ENCODE results near the gene YRDC. TPM values are rescaled to one million over a fixed set of nuclear protein-coding genes. Genes with fewer than 3 reads are reported as not detected.
A peak's percentile ranks its signal among the peaks of the same experiment; 100 is the strongest.

The YRDC gene, protein sequence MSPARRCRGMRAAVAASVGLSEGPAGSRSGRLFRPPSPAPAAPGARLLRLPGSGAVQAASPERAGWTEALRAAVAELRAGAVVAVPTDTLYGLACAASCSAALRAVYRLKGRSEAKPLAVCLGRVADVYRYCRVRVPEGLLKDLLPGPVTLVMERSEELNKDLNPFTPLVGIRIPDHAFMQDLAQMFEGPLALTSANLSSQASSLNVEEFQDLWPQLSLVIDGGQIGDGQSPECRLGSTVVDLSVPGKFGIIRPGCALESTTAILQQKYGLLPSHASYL
- 1 to 10 TPM; 9.3 to 9.4 TPM for total RNA-seq
- polyA plus RNA-seq: 1 to 10 TPM; 4.4 to 9.8 TPM

DNA sequence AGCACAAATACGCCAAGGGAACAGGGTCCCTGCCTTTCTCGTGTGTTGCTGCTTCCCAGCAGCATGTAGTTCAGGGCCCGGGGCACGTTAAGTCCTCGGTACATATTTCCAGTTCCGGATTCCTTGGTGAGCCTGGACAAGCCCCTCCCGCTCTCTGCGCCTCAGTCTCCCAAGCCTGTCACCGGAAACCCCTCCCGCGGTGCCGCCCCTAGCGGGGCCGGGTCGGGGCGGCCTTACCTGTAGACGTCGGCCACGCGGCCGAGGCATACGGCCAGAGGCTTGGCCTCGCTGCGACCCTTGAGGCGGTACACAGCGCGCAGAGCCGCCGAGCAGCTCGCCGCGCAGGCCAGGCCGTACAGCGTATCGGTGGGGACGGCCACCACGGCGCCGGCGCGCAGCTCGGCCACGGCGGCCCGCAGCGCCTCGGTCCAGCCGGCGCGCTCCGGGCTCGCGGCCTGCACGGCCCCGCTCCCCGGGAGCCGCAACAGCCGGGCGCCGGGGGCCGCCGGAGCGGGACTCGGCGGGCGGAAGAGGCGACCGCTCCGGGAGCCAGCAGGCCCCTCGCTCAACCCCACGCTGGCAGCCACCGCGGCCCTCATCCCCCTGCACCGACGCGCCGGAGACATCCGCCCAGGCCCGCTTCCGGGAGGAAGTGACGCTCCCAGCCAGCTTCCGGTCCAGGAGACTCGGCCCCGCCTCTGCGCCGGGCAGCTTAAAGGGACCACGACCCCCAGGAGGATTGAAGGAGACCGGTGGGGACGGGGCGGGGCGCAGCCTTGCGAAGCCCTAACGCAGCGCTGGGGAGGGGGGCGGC is at the start of gene YRDC, which contains the start of gene C1orf122:
Gene YRDC (minus strand): TSS at position 654 of the 814 bp plus-strand sequence. CDS start 28 bp downstream, at position 626.
Gene C1orf122 (plus strand): TSS at position 236 of the 814 bp plus-strand sequence. CDS start 615 bp downstream, outside the sequence.
- TF ChIP-seq RXRA (IDR thresholded peaks at IDR 0.05) (peak in 1 of 2 donors; percentile 13), GABPA (IDR thresholded peaks at IDR 0.05 in 1 of 2, conservative IDR thresholded peaks at IDR 0.05 in 1 of 2) (peak; percentile 80 to 92), HNF4G (IDR thresholded peaks at IDR 0.05) (no peak), HNF4A (conservative IDR thresholded peaks at IDR 0.05) (peak in 1 of 2 donors; percentile 14)
- TF ChIP-seq, protein P1, sequence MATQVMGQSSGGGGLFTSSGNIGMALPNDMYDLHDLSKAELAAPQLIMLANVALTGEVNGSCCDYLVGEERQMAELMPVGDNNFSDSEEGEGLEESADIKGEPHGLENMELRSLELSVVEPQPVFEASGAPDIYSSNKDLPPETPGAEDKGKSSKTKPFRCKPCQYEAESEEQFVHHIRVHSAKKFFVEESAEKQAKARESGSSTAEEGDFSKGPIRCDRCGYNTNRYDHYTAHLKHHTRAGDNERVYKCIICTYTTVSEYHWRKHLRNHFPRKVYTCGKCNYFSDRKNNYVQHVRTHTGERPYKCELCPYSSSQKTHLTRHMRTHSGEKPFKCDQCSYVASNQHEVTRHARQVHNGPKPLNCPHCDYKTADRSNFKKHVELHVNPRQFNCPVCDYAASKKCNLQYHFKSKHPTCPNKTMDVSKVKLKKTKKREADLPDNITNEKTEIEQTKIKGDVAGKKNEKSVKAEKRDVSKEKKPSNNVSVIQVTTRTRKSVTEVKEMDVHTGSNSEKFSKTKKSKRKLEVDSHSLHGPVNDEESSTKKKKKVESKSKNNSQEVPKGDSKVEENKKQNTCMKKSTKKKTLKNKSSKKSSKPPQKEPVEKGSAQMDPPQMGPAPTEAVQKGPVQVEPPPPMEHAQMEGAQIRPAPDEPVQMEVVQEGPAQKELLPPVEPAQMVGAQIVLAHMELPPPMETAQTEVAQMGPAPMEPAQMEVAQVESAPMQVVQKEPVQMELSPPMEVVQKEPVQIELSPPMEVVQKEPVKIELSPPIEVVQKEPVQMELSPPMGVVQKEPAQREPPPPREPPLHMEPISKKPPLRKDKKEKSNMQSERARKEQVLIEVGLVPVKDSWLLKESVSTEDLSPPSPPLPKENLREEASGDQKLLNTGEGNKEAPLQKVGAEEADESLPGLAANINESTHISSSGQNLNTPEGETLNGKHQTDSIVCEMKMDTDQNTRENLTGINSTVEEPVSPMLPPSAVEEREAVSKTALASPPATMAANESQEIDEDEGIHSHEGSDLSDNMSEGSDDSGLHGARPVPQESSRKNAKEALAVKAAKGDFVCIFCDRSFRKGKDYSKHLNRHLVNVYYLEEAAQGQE (IDR thresholded peaks at IDR 0.05): peak; percentile 17
- TF ChIP-seq, protein P2, sequence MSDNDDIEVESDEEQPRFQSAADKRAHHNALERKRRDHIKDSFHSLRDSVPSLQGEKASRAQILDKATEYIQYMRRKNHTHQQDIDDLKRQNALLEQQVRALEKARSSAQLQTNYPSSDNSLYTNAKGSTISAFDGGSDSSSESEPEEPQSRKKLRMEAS (IDR thresholded peaks at IDR 0.05): no peak
- Histone ChIP-seq H3K27me3 (ENCODE audit: control insufficient read depth in 4 of 4, insufficient read depth in 4 of 4, low read length in 3 of 4) (no peaks in the 10 kb centered on the region), H3K9ac (ENCODE audit: low read depth in 1 of 2, low read length in 2 of 2) (peak within 1 kb of the TSS; percentile 60 to 94), H3K9me3 (ENCODE audit: control insufficient read depth in 4 of 4, low read length in 3 of 4) (no peaks in the 10 kb centered on the region), H3K4me1 (ENCODE audit: control insufficient read depth in 4 of 4, insufficient read depth in 4 of 4, low read length in 3 of 4) (peaks cover 6 to 24% (median 20%) of the 10 kb centered on the region in 4 donors), H3K4me3 (ENCODE audit: low read depth in 1 of 3, low read length in 3 of 3) (peak within 1 kb of the TSS; percentile 61 to 90 (median 86)), H3K36me3 (ENCODE audit: control insufficient read depth in 4 of 4, insufficient read depth in 3 of 4, low read depth in 1 of 4, low read length in 3 of 4) (peaks cover 12 to 34% (median 28%) of the 10 kb centered on the region in 4 donors), H3K27ac (ENCODE audit: low read depth in 1 of 2, low read length in 2 of 2) (peak within 1 kb of the TSS; percentile 75 to 84)
- peak; percentile 93 for DNase-seq (ENCODE audit: low spot score)
- under 1% methylated on average over 95 of the region's 95 CpGs for WGBS

DNA sequence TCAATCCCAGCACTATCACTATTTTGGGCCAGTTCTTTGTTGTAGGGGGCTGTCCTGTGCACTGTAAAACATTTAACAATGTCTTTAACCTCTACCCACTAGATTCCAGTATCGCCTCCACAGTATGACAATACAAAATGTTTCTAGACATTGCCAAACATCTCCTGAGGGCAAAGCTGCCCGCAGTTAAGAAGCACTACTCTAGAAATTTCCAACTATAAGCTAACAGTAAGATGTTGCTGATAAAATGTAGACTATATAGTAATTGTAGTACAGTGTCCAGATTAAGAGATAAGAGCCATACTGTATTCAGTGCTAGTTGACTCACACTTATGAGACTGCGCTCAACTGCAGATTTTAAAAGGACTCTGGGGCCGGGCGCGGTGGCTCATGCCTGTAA is 46.4 kb upstream of the YRDC start:
- no peak overlapping the region for H3K4me3 ChIP-seq (ENCODE audit: low read depth in 1 of 3, low read length in 3 of 3)
- TF ChIP-seq, protein P1 (IDR thresholded peaks at IDR 0.05): no peak
- TF ChIP-seq JUND (IDR thresholded peaks at IDR 0.05) (no peak), NR2F2 (IDR thresholded peaks at IDR 0.05) (no peak), HNF4A (conservative IDR thresholded peaks at IDR 0.05) (no peak), HNF4G (IDR thresholded peaks at IDR 0.05) (no peak), FOXA2 (IDR thresholded peaks at IDR 0.05) (no peak), RXRA (IDR thresholded peaks at IDR 0.05) (no peak)
- TF ChIP-seq, protein P3, sequence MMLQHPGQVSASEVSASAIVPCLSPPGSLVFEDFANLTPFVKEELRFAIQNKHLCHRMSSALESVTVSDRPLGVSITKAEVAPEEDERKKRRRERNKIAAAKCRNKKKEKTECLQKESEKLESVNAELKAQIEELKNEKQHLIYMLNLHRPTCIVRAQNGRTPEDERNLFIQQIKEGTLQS (IDR thresholded peaks at IDR 0.05): no peak
- H3K27ac ChIP-seq (ENCODE audit: low read depth in 1 of 2, low read length in 2 of 2): no peak overlapping the region
- no peaks in the 10 kb centered on the region for H3K27me3 ChIP-seq (ENCODE audit: control insufficient read depth in 4 of 4, insufficient read depth in 4 of 4, low read length in 3 of 4)
- H3K36me3 ChIP-seq (ENCODE audit: control insufficient read depth in 4 of 4, insufficient read depth in 3 of 4, low read depth in 1 of 4, low read length in 3 of 4): peaks cover 0 to 13% (median 7%) of the 10 kb centered on the region in 4 donors
- DNase-seq (ENCODE audit: low spot score): no peak
- no peak overlapping the region for H3K9ac ChIP-seq (ENCODE audit: low read depth in 1 of 2, low read length in 2 of 2)
- peaks cover 3 to 28% (median 24%) of the 10 kb centered on the region in 4 donors for H3K4me1 ChIP-seq (ENCODE audit: control insufficient read depth in 4 of 4, insufficient read depth in 4 of 4, low read length in 3 of 4)
- WGBS: 98% methylated on average over 6 of the region's 6 CpGs
- no peaks in the 10 kb centered on the region for H3K9me3 ChIP-seq (ENCODE audit: control insufficient read depth in 4 of 4, low read length in 3 of 4)
